Cardiac fibroblast (primary cell): ENCODE data around the gene DPH6.
"Not testable (repeated sequence)": the region's sequence is repeated elsewhere in the genome, so short reads cannot be mapped to it uniquely, and the experiment has no call there.

Experiments used
- DNase-seq, 2 donors: peaks; one replicate each; pipeline versions ENCODE4 v3.0.0 to v3.0.0-alpha.2; 2010; ENCODE audit warnings: low read depth in 2 of 2
- H3K4me3 ChIP-seq, 2 donors: replicated peaks in 1 of 2; 1 replicate in 1 of 2; 2 replicates in 1 of 2; pipeline ENCODE4 v1.5.1; 2011; ENCODE audit warnings: low read depth in 2 of 2, low read length in 2 of 2, mild to moderate bottlenecking in 2 of 2, moderate library complexity in 1 of 2
- TF ChIP-seq, protein P1 (sequence below): IDR thresholded peaks from one replicate; pipeline ENCODE4 v1.5.1; 2011; ENCODE audit warnings: low read depth, mild to moderate bottlenecking, low read length, inconsistent platforms

DPH6 gene

DNA sequence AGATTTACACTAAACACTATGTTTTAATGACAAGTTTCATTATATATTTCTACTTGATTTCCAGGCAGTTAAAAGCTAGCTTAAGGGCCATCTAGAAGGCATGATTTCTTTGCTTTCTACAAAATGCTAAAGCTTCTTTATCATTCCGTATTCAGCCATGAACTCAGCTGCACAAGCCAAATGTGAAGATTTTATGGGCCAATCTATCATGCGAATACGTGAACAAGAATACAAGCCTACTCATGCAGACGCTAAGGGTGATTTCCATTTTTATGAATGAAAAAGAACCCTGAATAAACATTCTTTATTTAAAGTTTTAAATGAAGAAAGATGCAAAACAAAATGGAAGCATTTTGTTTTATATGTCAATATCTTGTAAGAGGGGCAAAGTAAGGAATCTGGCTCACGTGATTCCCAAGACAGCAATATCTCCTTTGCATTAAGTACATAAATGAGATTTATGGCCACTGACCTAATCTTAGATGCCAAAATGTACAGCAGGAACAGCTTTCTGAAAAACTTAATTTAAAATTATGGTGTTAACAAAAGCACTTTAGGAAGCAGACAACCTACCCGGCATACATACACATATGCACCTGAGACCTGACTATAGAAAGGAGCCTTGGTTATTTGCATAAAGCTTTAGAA is 215.8 kb downstream of the DPH6 start:
- H3K4me3 ChIP-seq = no peak overlapping the region
- TF ChIP-seq, protein P1, sequence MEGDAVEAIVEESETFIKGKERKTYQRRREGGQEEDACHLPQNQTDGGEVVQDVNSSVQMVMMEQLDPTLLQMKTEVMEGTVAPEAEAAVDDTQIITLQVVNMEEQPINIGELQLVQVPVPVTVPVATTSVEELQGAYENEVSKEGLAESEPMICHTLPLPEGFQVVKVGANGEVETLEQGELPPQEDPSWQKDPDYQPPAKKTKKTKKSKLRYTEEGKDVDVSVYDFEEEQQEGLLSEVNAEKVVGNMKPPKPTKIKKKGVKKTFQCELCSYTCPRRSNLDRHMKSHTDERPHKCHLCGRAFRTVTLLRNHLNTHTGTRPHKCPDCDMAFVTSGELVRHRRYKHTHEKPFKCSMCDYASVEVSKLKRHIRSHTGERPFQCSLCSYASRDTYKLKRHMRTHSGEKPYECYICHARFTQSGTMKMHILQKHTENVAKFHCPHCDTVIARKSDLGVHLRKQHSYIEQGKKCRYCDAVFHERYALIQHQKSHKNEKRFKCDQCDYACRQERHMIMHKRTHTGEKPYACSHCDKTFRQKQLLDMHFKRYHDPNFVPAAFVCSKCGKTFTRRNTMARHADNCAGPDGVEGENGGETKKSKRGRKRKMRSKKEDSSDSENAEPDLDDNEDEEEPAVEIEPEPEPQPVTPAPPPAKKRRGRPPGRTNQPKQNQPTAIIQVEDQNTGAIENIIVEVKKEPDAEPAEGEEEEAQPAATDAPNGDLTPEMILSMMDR = no peak
- no peak for DNase-seq

- DNase-seq = no peak
- TF ChIP-seq, protein P1 = no peak
- no peak overlapping the region for H3K4me3 ChIP-seq
Measured at GRCh38 chr15:35329521-35329961, 216.4 kb downstream of the DPH6 start.

GRCh38 chr15:35328836-35329235 is 217.1 kb downstream of the DPH6 start:
- H3K4me3 ChIP-seq, DNase-seq: not testable (repeated sequence)

- TF ChIP-seq, protein P1 = no peak
- DNase-seq = no peak
Measured at GRCh38 chr15:35327789-35328188, 218.2 kb downstream of the DPH6 start.

DNA sequence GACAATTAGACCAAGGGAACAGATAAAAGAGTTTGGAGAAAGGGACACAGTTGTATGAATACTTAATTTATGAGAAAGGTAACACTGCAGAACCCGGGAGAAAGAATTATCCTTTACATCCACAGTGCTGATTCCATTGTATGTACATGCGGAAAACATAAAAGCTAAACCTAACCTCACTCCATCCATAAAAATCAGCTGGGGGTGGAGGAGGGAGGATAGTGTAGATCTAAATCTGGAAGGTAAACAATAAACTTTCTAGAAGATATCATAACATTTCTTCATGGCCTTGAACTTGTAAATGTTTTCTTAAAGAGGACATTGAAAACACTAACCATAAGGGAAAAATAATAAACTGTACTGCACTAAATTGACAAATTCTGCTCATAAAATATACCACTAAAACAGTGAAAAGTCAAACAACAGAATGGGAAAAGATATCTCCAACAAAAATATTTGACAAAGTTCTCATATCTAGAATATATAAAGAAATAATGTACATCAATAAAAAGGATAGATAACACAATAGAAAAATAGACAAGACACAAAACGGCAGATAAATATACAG is 220.5 kb downstream of the DPH6 start:
- no peak overlapping the region for H3K4me3 ChIP-seq
- TF ChIP-seq, protein P1 = no peak
- no peak for DNase-seq

More at GRCh38 chr15:35327789-35328188, 218.2 kb downstream of the DPH6 start:
- no peak overlapping the region for H3K4me3 ChIP-seq

DNA sequence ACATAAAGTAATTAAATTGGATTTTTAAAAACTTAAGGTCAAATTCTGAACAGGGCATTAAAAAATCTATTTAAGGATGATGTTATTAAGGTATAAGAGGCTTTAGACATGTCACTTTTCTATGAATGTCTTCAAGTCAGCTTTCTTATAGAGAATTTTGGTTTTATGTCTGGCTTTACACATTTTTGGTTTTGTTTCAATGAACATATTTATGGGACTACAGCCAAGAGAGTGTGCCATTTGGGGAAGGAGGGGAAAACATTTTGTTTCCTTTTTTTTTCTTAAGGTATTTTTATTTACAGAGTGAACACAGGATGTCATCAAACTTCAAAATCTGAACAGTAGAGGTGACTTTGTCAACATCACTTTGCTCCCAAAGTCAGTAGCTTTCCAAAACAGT is 222.8 kb downstream of the DPH6 start:
- H3K4me3 ChIP-seq = no peak overlapping the region
- TF ChIP-seq, protein P1 = no peak
- no peak for DNase-seq

- no peak overlapping the region for H3K4me3 ChIP-seq
- TF ChIP-seq, protein P1 = no peak
- DNase-seq = no peak
Measured at GRCh38 chr15:35321926-35322325, 224.0 kb downstream of the DPH6 start.
